ENCODE data around the gene TNFSF15. TPM values are rescaled to one million over a fixed set of nuclear protein-coding genes. Genes with fewer than 3 reads are reported as not detected.
"Not testable (repeated sequence)": the region's sequence is repeated elsewhere in the genome, so short reads cannot be mapped to it uniquely, and the experiment has no call there.

TNFSF15 gene
- total RNA-seq, 5 donors from 2014 or later (not counting 1 experiment from before 2014, with no cell fraction given): 0.07 TPM; not detected in 4

- CTCF ChIA-PET: interaction anchor here (0.7 to 2.4 kb wide), 5 partner anchors 17 to 262 kb away, joined by 3 to 12 read pairs (median 7); no protein-coding TSS in a partner anchor
- WGBS (ENCODE audit: insufficient coverage): 100% methylated on average over 3 of the region's 3 CpGs
- POLR2A ChIA-PET: no interaction called here
Observed at GRCh38 chr9:114743446-114743845, 62.4 kb downstream of the TNFSF15 start.

GRCh38 chr9:114742947-114743346 is 62.9 kb downstream of the TNFSF15 start:
- Mint-ChIP-seq H3K4me1 (peaks cover 12 to 18% (median 14%) of the 10 kb centered on the region in 3 donors), H3K4me3 (no peak overlapping the region), H3K36me3 (no peaks in the 10 kb centered on the region), H3K27ac (no peak overlapping the region), H3K9me3 (no peaks in the 10 kb centered on the region), H3K27me3 (no peaks in the 10 kb centered on the region)
- no peak for ATAC-seq (replicated peaks in 1 of 4)
- ChIA-PET CTCF (interaction anchor here (0.7 to 2.4 kb wide), 5 partner anchors 18 to 262 kb away, joined by 3 to 12 read pairs (median 7); no protein-coding TSS in a partner anchor), POLR2A (no interaction called here)
- DNase-seq: no peak
- H3K9me3 ChIP-seq: no peaks in the 10 kb centered on the region
- H3K4me1 ChIP-seq (ENCODE audit: control insufficient read depth in 1 of 2, extremely low read depth in 1 of 2, insufficient read depth in 2 of 2, low read length in 2 of 2): peaks cover 0 to 10% of the 10 kb centered on the region in 2 experiments
- H3K4me3 ChIP-seq (ENCODE audit: control insufficient read depth in 1 of 2, extremely low read depth in 1 of 2, low read length in 1 of 2): no peak overlapping the region
- H3K27ac ChIP-seq (ENCODE audit: low read length): no peak overlapping the region
- no peaks in the 10 kb centered on the region for H3K27me3 ChIP-seq (replicated peaks in 1 of 2; ENCODE audit: control insufficient read depth in 2 of 2, extremely low read depth in 1 of 2, insufficient read depth in 2 of 2, low read length in 1 of 2)
- WGBS (ENCODE audit: insufficient coverage): no CpG with 5 or more reads among the region's 2 CpGs
- no peaks in the 10 kb centered on the region for H3K36me3 ChIP-seq (ENCODE audit: control insufficient read depth in 2 of 2, extremely low read depth in 1 of 2, insufficient read depth in 1 of 2, low read length in 1 of 2)

More at GRCh38 chr9:114743446-114743845, 62.4 kb downstream of the TNFSF15 start:
- Mint-ChIP-seq H3K27me3 (no peaks in the 10 kb centered on the region), H3K36me3 (no peaks in the 10 kb centered on the region), H3K9me3 (no peaks in the 10 kb centered on the region), H3K4me3 (no peak overlapping the region), H3K4me1 (peaks cover 10 to 14% (median 10%) of the 10 kb centered on the region in 3 donors), H3K27ac (no peak overlapping the region)
- no peaks in the 10 kb centered on the region for H3K9me3 ChIP-seq
- H3K27ac ChIP-seq (ENCODE audit: low read length): no peak overlapping the region
- H3K4me1 ChIP-seq (ENCODE audit: control insufficient read depth in 1 of 2, extremely low read depth in 1 of 2, insufficient read depth in 2 of 2, low read length in 2 of 2): peaks cover 0 to 8% of the 10 kb centered on the region in 2 experiments
- H3K4me3 ChIP-seq (ENCODE audit: control insufficient read depth in 1 of 2, extremely low read depth in 1 of 2, low read length in 1 of 2): no peak overlapping the region
- no peaks in the 10 kb centered on the region for H3K36me3 ChIP-seq (ENCODE audit: control insufficient read depth in 2 of 2, extremely low read depth in 1 of 2, insufficient read depth in 1 of 2, low read length in 1 of 2)
- ATAC-seq (replicated peaks in 1 of 4) (no peak), DNase-seq (no peak)
- no peaks in the 10 kb centered on the region for H3K27me3 ChIP-seq (replicated peaks in 1 of 2; ENCODE audit: control insufficient read depth in 2 of 2, extremely low read depth in 1 of 2, insufficient read depth in 2 of 2, low read length in 1 of 2)

- H3K36me3 Mint-ChIP-seq; DNase-seq; H3K36me3 ChIP-seq (ENCODE audit: control insufficient read depth in 2 of 2, extremely low read depth in 1 of 2, insufficient read depth in 1 of 2, low read length in 1 of 2); H3K27ac ChIP-seq (ENCODE audit: low read length); H3K4me3 Mint-ChIP-seq; H3K9me3 Mint-ChIP-seq; ATAC-seq (replicated peaks in 1 of 4); H3K27me3 ChIP-seq (replicated peaks in 1 of 2; ENCODE audit: control insufficient read depth in 2 of 2, extremely low read depth in 1 of 2, insufficient read depth in 2 of 2, low read length in 1 of 2); H3K9me3 ChIP-seq; H3K27me3 Mint-ChIP-seq; H3K27ac Mint-ChIP-seq; H3K4me3 ChIP-seq (ENCODE audit: control insufficient read depth in 1 of 2, extremely low read depth in 1 of 2, low read length in 1 of 2); POLR2A ChIA-PET: not testable (repeated sequence)
- no CpG with 5 or more reads among the region's 1 CpG for WGBS (ENCODE audit: insufficient coverage)
- peaks cover 2 to 18% of the 10 kb centered on the region in 2 experiments for H3K4me1 ChIP-seq (ENCODE audit: control insufficient read depth in 1 of 2, extremely low read depth in 1 of 2, insufficient read depth in 2 of 2, low read length in 2 of 2)
- H3K4me1 Mint-ChIP-seq: peaks cover 26 to 32% (median 27%) of the 10 kb centered on the region in 3 donors
- CTCF ChIA-PET: interaction anchor here (0.6 to 1.3 kb wide), 3 partner anchors 59 to 267 kb away, joined by 3 to 8 read pairs (median 3); no protein-coding TSS in a partner anchor
Observed at GRCh38 chr9:114741521-114741920, 64.3 kb downstream of the TNFSF15 start.

GRCh38 chr9:114738581-114739316 is 67.1 kb downstream of the TNFSF15 start:
- H3K27ac Mint-ChIP-seq: peak overlapping the region; percentile 91 to 92
- no peaks in the 10 kb centered on the region for H3K36me3 Mint-ChIP-seq
- no peaks in the 10 kb centered on the region for H3K27me3 Mint-ChIP-seq
- ChIA-PET CTCF (interaction anchor here (0.7 to 4.7 kb wide), 16 partner anchors 47 to 277 kb away, joined by 3 to 34 read pairs (median 4); partner anchors contain the start of gene TNFSF8 (in 1 of the 2)), POLR2A (no interaction called here)
- Histone ChIP-seq H3K4me1 (ENCODE audit: control insufficient read depth in 1 of 2, extremely low read depth in 1 of 2, insufficient read depth in 2 of 2, low read length in 2 of 2) (peaks cover 2 to 25% of the 10 kb centered on the region in 2 experiments), H3K27ac (ENCODE audit: low read length) (no peak overlapping the region), H3K4me3 (ENCODE audit: control insufficient read depth in 1 of 2, extremely low read depth in 1 of 2, low read length in 1 of 2) (no peak overlapping the region), H3K27me3 (replicated peaks in 1 of 2; ENCODE audit: control insufficient read depth in 2 of 2, extremely low read depth in 1 of 2, insufficient read depth in 2 of 2, low read length in 1 of 2) (no peaks in the 10 kb centered on the region), H3K36me3 (ENCODE audit: control insufficient read depth in 2 of 2, extremely low read depth in 1 of 2, insufficient read depth in 1 of 2, low read length in 1 of 2) (no peaks in the 10 kb centered on the region), H3K9me3 (no peaks in the 10 kb centered on the region)
- peaks cover 39 to 45% (median 43%) of the 10 kb centered on the region in 3 donors for H3K4me1 Mint-ChIP-seq
- 100% methylated on average over 1 of the region's 8 CpGs for WGBS (ENCODE audit: insufficient coverage)
- H3K9me3 Mint-ChIP-seq: no peaks in the 10 kb centered on the region
- peak overlapping the region in 1 of 3 donors; percentile 8 for H3K4me3 Mint-ChIP-seq
- ATAC-seq (replicated peaks in 1 of 4) (peak; percentile 72 to 85 (median 84)), DNase-seq (peak; percentile 43 to 88 (median 64))

- Mint-ChIP-seq H3K27ac (peak overlapping the region; percentile 91 to 92), H3K36me3 (no peaks in the 10 kb centered on the region), H3K27me3 (no peaks in the 10 kb centered on the region), H3K9me3 (no peaks in the 10 kb centered on the region), H3K4me3 (peak overlapping the region in 1 of 3 donors; percentile 11), H3K4me1 (peaks cover 39 to 45% (median 43%) of the 10 kb centered on the region in 3 donors)
- peaks cover 2 to 25% of the 10 kb centered on the region in 2 experiments for H3K4me1 ChIP-seq (ENCODE audit: control insufficient read depth in 1 of 2, extremely low read depth in 1 of 2, insufficient read depth in 2 of 2, low read length in 2 of 2)
- H3K36me3 ChIP-seq (ENCODE audit: control insufficient read depth in 2 of 2, extremely low read depth in 1 of 2, insufficient read depth in 1 of 2, low read length in 1 of 2): no peaks in the 10 kb centered on the region
- no peaks in the 10 kb centered on the region for H3K27me3 ChIP-seq (replicated peaks in 1 of 2; ENCODE audit: control insufficient read depth in 2 of 2, extremely low read depth in 1 of 2, insufficient read depth in 2 of 2, low read length in 1 of 2)
- ChIA-PET POLR2A (no interaction called here), CTCF (interaction anchor here (0.7 to 4.7 kb wide), 15 partner anchors 46 to 303 kb away, joined by 3 to 34 read pairs (median 4); partner anchors contain the start of gene TNFSF8 (in 1 of the 2))
- ATAC-seq (replicated peaks in 1 of 4): no peak
- DNase-seq: no peak
- no CpG with 5 or more reads among the region's 4 CpGs for WGBS (ENCODE audit: insufficient coverage)
- H3K9me3 ChIP-seq: no peaks in the 10 kb centered on the region
- peak overlapping the region; percentile 19 for H3K27ac ChIP-seq (ENCODE audit: low read length)
- no peak overlapping the region for H3K4me3 ChIP-seq (ENCODE audit: control insufficient read depth in 1 of 2, extremely low read depth in 1 of 2, low read length in 1 of 2)
Observed at GRCh38 chr9:114737847-114738246, 68.0 kb downstream of the TNFSF15 start.

- no peaks in the 10 kb centered on the region for H3K27me3 Mint-ChIP-seq
- H3K9me3 ChIP-seq: no peaks in the 10 kb centered on the region
- no peaks in the 10 kb centered on the region for H3K36me3 Mint-ChIP-seq
- no peaks in the 10 kb centered on the region for H3K9me3 Mint-ChIP-seq
- ATAC-seq (replicated peaks in 1 of 4) (peak in 2 of 4 experiments; percentile 38 to 52), DNase-seq (peak in 1 of 35 experiments; percentile 6)
- no peak overlapping the region for H3K4me3 ChIP-seq (ENCODE audit: control insufficient read depth in 1 of 2, extremely low read depth in 1 of 2, low read length in 1 of 2)
- WGBS (ENCODE audit: insufficient coverage): 30% methylated on average over 2 of the region's 3 CpGs
- H3K27ac Mint-ChIP-seq: peak overlapping the region; percentile 91 to 92
- no peaks in the 10 kb centered on the region for H3K27me3 ChIP-seq (replicated peaks in 1 of 2; ENCODE audit: control insufficient read depth in 2 of 2, extremely low read depth in 1 of 2, insufficient read depth in 2 of 2, low read length in 1 of 2)
- H3K4me1 ChIP-seq (ENCODE audit: control insufficient read depth in 1 of 2, extremely low read depth in 1 of 2, insufficient read depth in 2 of 2, low read length in 2 of 2): peaks cover 2 to 25% of the 10 kb centered on the region in 2 experiments
- peak overlapping the region in 1 of 3 donors; percentile 11 for H3K4me3 Mint-ChIP-seq
- H3K27ac ChIP-seq (ENCODE audit: low read length): peak overlapping the region; percentile 52
- peaks cover 39 to 45% (median 43%) of the 10 kb centered on the region in 3 donors for H3K4me1 Mint-ChIP-seq
- ChIA-PET POLR2A (interaction anchor here in 1 of 2 donors (1.1 kb wide), 1 partner anchor 192 kb away, joined by 3 read pairs; no protein-coding TSS in a partner anchor), CTCF (interaction anchor here (0.9 to 4.7 kb wide), 7 partner anchors 46 to 279 kb away, joined by 3 to 34 read pairs (median 4); partner anchors contain the start of gene TNFSF8 (in 1 of the 2))
- H3K36me3 ChIP-seq (ENCODE audit: control insufficient read depth in 2 of 2, extremely low read depth in 1 of 2, insufficient read depth in 1 of 2, low read length in 1 of 2): no peaks in the 10 kb centered on the region
Observed at GRCh38 chr9:114737118-114737517, 68.7 kb downstream of the TNFSF15 start.
